HepG2 (cell line): ENCODE results near the gene LSMEM2. TPM values are rescaled to one million over a fixed set of nuclear protein-coding genes. Genes with fewer than 3 reads are reported as not detected.

ENCODE experiments used
- ETV6 ChIP-seq: sonication (generic); formaldehyde crosslinking; conservative IDR thresholded peaks from 2 replicates; pipeline ENCODE4 v1.4.0; 2020; ENCODE audit warnings: missing genetic modification reagents
- FLYWCH1 ChIP-seq: sonication (generic); formaldehyde crosslinking; IDR thresholded peaks from 2 replicates; pipeline ENCODE4 v1.8.1; 2023; ENCODE audit warnings: mild to moderate bottlenecking, missing genetic modification reagents
- NONO ChIP-seq, 2 experiments: fragments of 450-650 bp in 1 of 2; sonication (generic) in 1 of 2; formaldehyde crosslinking in 1 of 2; IDR thresholded peaks in 1 of 2; conservative IDR thresholded peaks in 1 of 2; 2 replicates each; pipeline versions ENCODE4 v1.6.1 to v1.8.0; 2017 to 2022; ENCODE audit warnings: mild to moderate bottlenecking in 1 of 2, missing genetic modification reagents in 1 of 2, moderate library complexity in 1 of 2
- NR2C2 ChIP-seq: sonication (generic); formaldehyde crosslinking; IDR thresholded peaks from 2 replicates; pipeline ENCODE4 v1.4.0; 2020; ENCODE audit warnings: missing genetic modification reagents, mild to moderate bottlenecking, moderate library complexity, borderline replicate concordance
- RFXANK ChIP-seq: IDR thresholded peaks from 2 replicates; pipeline ENCODE4 v1.6.1; 2016
- ZC3H13 ChIP-seq: sonication (generic); formaldehyde crosslinking; IDR thresholded peaks from 2 replicates; pipeline ENCODE4 v1.8.1; 2023; ENCODE audit warnings: mild to moderate bottlenecking, missing genetic modification reagents, moderate library complexity
- ZFAT ChIP-seq: sonication (generic); formaldehyde crosslinking; conservative IDR thresholded peaks from 2 replicates; pipeline ENCODE4 v1.8.1; 2023; ENCODE audit warnings: missing genetic modification reagents, inconsistent platforms
- ZNF7 ChIP-seq: IDR thresholded peaks from 2 replicates; pipeline ENCODE4 v1.6.1; 2016; ENCODE audit warnings: missing biosample characterization, missing genetic modification reagents
- polyA plus RNA-seq, 8 experiments: library from polyadenylated mRNA; depleted of rRNA in 3 of 8; stranded (reverse) in 7 of 8; unstranded in 1 of 8; fragments of >200 nt; fragmentation: Illumina TruSeq in 4 of 8; extraction: Trizol in 4 of 8; gene quantifications; 2 replicates each; pipeline versions ENCODE4 v1.2.1 to v1.2.3, GENCODE V29; 2011 to 2016; ENCODE audit warnings: low read depth in 4 of 8, missing spikeins in 1 of 8, mixed read lengths in 1 of 8; ENCODE audit not compliant: insufficient read depth in 1 of 8
- total RNA-seq, 5 experiments: library from RNA; depleted of rRNA; stranded (reverse); fragments of >200 nt; fragmentation: Illumina TruSeq; extraction: Trizol; gene quantifications; 2 replicates each; pipeline ENCODE4 v1.2.3, GENCODE V29; 2016; ENCODE audit warnings: low read depth in 1 of 5
- TF ChIP-seq, protein P1 (sequence below): conservative IDR thresholded peaks from 2 replicates; pipeline ENCODE4 v1.6.1; 2018; ENCODE audit warnings: missing genetic modification reagents
- TF ChIP-seq, protein P2 (sequence below): sonication (generic); formaldehyde crosslinking; IDR thresholded peaks from 2 replicates; pipeline ENCODE4 v1.5.0; 2020; ENCODE audit warnings: mild to moderate bottlenecking, missing genetic modification reagents, borderline replicate concordance
- TF ChIP-seq, protein P3 (sequence below): sonication (generic); formaldehyde crosslinking; IDR thresholded peaks from 2 replicates; pipeline ENCODE4 v1.5.0; 2020; ENCODE audit warnings: missing genetic modification reagents
- TF ChIP-seq, protein P4 (sequence below): sonication (generic); formaldehyde crosslinking; IDR thresholded peaks from 2 replicates; pipeline ENCODE4 v1.5.1; 2020; ENCODE audit warnings: mild to moderate bottlenecking, missing genetic modification reagents, borderline replicate concordance
- TF ChIP-seq, protein P5 (sequence below): sonication (generic); formaldehyde crosslinking; IDR thresholded peaks from 2 replicates; pipeline ENCODE4 v1.8.0; 2023; ENCODE audit warnings: mild to moderate bottlenecking, missing genetic modification reagents
- TF ChIP-seq, protein P6 (sequence below): sonication (generic); formaldehyde crosslinking; conservative IDR thresholded peaks from 2 replicates; pipeline ENCODE4 v1.4.0; 2020; ENCODE audit warnings: missing genetic modification reagents

Gene LSMEM2
- total and polyA plus RNA-seq, 2 of the 13 experiments (the other 11 are each of a cell fraction or from before 2014, with no cell fraction given), result 0.07 to 0.41 TPM

DNA sequence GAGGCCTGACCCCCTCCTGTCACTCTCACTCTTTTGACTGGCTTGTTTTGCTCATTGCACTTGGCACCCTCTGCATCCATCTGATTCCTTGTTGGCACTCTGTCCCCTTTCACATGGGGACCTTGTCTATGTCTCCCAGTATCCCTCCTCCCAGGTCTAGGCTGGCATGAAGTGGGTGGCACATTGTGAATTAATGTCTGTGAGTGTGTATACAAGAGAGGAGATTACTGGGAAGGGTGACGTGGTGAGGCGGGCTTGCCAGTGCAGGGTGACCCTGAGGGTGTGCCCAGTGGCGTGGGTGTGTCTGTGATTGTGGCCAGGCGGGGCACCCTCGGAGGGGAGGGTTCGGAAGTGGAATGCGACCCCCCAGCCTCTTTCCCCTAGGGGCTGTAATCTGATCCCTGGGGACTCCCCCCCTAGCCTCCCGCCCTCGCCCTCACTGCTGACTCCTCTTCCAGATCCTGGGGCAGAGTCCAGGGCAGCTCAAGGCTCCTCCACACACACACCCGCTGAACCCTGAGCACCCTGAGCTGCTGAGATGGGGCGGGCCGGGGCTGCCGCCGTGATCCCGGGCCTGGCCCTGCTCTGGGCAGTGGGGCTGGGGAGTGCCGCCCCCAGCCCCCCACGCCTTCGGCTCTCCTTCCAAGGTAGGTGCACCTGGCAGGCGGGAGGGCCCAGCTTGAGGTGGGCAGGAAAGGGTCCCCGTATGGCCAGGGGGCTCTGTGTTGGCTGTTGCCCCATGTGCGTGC is 10.0 kb upstream of the LSMEM2 start, which contains the start of gene SEMA3B (continued):
- TF ChIP-seq, protein P1, sequence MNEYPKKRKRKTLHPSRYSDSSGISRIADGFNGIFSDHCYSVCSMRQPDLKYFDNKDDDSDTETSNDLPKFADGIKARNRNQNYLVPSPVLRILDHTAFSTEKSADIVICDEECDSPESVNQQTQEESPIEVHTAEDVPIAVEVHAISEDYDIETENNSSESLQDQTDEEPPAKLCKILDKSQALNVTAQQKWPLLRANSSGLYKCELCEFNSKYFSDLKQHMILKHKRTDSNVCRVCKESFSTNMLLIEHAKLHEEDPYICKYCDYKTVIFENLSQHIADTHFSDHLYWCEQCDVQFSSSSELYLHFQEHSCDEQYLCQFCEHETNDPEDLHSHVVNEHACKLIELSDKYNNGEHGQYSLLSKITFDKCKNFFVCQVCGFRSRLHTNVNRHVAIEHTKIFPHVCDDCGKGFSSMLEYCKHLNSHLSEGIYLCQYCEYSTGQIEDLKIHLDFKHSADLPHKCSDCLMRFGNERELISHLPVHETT (CRISPR knock-in tag), result no peak; the same call in 1 of the 2 replicates
- TF ChIP-seq, protein P2, sequence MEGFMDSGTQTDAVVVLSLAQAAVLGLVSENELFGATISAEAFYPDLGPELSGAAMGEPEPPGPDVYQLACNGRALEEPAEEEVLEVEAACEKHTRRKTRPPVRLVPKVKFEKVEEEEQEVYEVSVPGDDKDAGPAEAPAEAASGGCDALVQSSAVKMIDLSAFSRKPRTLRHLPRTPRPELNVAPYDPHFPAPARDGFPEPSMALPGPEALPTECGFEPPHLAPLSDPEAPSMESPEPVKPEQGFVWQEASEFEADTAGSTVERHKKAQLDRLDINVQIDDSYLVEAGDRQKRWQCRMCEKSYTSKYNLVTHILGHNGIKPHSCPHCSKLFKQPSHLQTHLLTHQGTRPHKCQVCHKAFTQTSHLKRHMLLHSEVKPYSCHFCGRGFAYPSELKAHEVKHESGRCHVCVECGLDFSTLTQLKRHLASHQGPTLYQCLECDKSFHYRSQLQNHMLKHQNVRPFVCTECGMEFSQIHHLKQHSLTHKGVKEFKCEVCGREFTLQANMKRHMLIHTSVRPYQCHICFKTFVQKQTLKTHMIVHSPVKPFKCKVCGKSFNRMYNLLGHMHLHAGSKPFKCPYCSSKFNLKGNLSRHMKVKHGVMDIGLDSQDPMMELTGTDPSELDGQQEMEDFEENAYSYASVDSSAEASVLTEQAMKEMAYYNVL (CRISPR knock-in tag), result peak; percentile 78; the same call in 1 of the 2 replicates
- TF ChIP-seq FLYWCH1 (CRISPR knock-in tag) (no peak), ZC3H13 (CRISPR knock-in tag) (peak; percentile 63; the same call in 1 of the 2 replicates), NONO (IDR thresholded peaks at IDR 0.05) (no peak), NONO (CRISPR knock-in tag; conservative IDR thresholded peaks at IDR 0.05) (no peak), ETV6 (CRISPR knock-in tag) (no peak), ZNF7 (CRISPR knock-in tag) (no peak), ZFAT (CRISPR knock-in tag) (no peak), RFXANK (CRISPR knock-in tag) (no peak), NR2C2 (CRISPR knock-in tag) (no peak)
- TF ChIP-seq, protein P3, sequence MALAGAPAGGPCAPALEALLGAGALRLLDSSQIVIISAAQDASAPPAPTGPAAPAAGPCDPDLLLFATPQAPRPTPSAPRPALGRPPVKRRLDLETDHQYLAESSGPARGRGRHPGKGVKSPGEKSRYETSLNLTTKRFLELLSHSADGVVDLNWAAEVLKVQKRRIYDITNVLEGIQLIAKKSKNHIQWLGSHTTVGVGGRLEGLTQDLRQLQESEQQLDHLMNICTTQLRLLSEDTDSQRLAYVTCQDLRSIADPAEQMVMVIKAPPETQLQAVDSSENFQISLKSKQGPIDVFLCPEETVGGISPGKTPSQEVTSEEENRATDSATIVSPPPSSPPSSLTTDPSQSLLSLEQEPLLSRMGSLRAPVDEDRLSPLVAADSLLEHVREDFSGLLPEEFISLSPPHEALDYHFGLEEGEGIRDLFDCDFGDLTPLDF, result no peak
- TF ChIP-seq, protein P4, sequence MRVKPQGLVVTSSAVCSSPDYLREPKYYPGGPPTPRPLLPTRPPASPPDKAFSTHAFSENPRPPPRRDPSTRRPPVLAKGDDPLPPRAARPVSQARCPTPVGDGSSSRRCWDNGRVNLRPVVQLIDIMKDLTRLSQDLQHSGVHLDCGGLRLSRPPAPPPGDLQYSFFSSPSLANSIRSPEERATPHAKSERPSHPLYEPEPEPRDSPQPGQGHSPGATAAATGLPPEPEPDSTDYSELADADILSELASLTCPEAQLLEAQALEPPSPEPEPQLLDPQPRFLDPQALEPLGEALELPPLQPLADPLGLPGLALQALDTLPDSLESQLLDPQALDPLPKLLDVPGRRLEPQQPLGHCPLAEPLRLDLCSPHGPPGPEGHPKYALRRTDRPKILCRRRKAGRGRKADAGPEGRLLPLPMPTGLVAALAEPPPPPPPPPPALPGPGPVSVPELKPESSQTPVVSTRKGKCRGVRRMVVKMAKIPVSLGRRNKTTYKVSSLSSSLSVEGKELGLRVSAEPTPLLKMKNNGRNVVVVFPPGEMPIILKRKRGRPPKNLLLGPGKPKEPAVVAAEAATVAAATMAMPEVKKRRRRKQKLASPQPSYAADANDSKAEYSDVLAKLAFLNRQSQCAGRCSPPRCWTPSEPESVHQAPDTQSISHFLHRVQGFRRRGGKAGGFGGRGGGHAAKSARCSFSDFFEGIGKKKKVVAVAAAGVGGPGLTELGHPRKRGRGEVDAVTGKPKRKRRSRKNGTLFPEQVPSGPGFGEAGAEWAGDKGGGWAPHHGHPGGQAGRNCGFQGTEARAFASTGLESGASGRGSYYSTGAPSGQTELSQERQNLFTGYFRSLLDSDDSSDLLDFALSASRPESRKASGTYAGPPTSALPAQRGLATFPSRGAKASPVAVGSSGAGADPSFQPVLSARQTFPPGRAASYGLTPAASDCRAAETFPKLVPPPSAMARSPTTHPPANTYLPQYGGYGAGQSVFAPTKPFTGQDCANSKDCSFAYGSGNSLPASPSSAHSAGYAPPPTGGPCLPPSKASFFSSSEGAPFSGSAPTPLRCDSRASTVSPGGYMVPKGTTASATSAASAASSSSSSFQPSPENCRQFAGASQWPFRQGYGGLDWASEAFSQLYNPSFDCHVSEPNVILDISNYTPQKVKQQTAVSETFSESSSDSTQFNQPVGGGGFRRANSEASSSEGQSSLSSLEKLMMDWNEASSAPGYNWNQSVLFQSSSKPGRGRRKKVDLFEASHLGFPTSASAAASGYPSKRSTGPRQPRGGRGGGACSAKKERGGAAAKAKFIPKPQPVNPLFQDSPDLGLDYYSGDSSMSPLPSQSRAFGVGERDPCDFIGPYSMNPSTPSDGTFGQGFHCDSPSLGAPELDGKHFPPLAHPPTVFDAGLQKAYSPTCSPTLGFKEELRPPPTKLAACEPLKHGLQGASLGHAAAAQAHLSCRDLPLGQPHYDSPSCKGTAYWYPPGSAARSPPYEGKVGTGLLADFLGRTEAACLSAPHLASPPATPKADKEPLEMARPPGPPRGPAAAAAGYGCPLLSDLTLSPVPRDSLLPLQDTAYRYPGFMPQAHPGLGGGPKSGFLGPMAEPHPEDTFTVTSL (CRISPR knock-in tag), result no peak
- TF ChIP-seq, protein P5, sequence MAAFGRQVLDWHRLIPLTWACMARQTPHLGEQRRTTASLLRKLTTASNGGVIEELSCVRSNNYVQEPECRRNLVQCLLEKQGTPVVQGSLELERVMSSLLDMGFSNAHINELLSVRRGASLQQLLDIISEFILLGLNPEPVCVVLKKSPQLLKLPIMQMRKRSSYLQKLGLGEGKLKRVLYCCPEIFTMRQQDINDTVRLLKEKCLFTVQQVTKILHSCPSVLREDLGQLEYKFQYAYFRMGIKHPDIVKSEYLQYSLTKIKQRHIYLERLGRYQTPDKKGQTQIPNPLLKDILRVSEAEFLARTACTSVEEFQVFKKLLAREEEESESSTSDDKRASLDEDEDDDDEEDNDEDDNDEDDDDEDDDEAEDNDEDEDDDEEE (CRISPR knock-in tag), result 0 out of 2 replicates have a peak, but pooled peaks have one; percentile 45
- TF ChIP-seq, protein P6, sequence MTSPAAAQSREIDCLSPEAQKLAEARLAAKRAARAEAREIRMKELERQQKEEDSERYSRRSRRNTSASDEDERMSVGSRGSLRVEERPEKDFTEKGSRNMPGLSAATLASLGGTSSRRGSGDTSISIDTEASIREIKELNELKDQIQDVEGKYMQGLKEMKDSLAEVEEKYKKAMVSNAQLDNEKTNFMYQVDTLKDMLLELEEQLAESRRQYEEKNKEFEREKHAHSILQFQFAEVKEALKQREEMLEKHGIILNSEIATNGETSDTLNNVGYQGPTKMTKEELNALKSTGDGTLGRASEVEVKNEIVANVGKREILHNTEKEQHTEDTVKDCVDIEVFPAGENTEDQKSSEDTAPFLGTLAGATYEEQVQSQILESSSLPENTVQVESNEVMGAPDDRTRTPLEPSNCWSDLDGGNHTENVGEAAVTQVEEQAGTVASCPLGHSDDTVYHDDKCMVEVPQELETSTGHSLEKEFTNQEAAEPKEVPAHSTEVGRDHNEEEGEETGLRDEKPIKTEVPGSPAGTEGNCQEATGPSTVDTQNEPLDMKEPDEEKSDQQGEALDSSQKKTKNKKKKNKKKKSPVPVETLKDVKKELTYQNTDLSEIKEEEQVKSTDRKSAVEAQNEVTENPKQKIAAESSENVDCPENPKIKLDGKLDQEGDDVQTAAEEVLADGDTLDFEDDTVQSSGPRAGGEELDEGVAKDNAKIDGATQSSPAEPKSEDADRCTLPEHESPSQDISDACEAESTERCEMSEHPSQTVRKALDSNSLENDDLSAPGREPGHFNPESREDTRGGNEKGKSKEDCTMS (CRISPR knock-in tag), result no peak
